Activated CD8-positive, alpha-beta T cell treated with anti-CD3 and anti-CD28 coated beads, Interleukin-2, amount 10 ng/mL, durations not matched to agents 7 days and 5 days (primary cell): ENCODE measurements around the gene TTYH3. TPM values are rescaled to one million over a fixed set of nuclear protein-coding genes. Genes with fewer than 3 reads are reported as not detected.
"Not testable (repeated sequence)": the region's sequence is repeated elsewhere in the genome, so short reads cannot be mapped to it uniquely, and the experiment has no call there.

Experiments
- ATAC-seq: fragments of 150-1000 bp; cut with Tn5 transposase; one replicate; pipeline ENCODE4 v1.10.0; 2021; ENCODE audit warnings: moderate library complexity
- CTCF ChIA-PET: fragments of 350-600 bp; sonication (Branson Sonifier 250); formaldehyde crosslinking; loops from one replicate; lab custom pipeline; 2021; ENCODE audit warnings: antibody characterized with exemption; lab: Charles Lee
- POLR2A ChIA-PET: fragments of 350-600 bp; sonication (Branson Sonifier 250); formaldehyde crosslinking; loops from one replicate; lab custom pipeline; 2021; ENCODE audit warnings: antibody characterized with exemption; lab: Charles Lee
- DNase-seq: peaks from one replicate; pipeline ENCODE4 v3.0.0-alpha.2; 2020
- H3K27ac Mint-ChIP-seq: one replicate; pipeline ENCODE4 v1.8.0; 2021; ENCODE audit warnings: mild to moderate bottlenecking, mixed read lengths
- H3K27me3 Mint-ChIP-seq: one replicate; pipeline ENCODE4 v1.8.0; 2021; ENCODE audit warnings: low read depth, mixed read lengths
- H3K36me3 Mint-ChIP-seq: one replicate; pipeline ENCODE4 v1.8.0; 2021; ENCODE audit warnings: low read depth, mixed read lengths
- H3K4me1 Mint-ChIP-seq: one replicate; pipeline ENCODE4 v1.8.0; 2021; ENCODE audit warnings: low read depth, mixed read lengths
- H3K4me3 Mint-ChIP-seq: one replicate; pipeline ENCODE4 v1.8.0; 2021; ENCODE audit warnings: mild to moderate bottlenecking, mixed read lengths
- H3K9me3 Mint-ChIP-seq: one replicate; pipeline ENCODE4 v1.8.0; 2022; ENCODE audit warnings: mixed read lengths; ENCODE audit not compliant: insufficient read depth
- total RNA-seq, 2 experiments: library from RNA; stranded (reverse); gene quantifications; one replicate each; pipeline ENCODE4 v1.2.3, GENCODE V29; 2021

TTYH3 gene
- total RNA-seq, 2 experiments from 2014 or later, result 37.0 to 37.7 TPM

DNA sequence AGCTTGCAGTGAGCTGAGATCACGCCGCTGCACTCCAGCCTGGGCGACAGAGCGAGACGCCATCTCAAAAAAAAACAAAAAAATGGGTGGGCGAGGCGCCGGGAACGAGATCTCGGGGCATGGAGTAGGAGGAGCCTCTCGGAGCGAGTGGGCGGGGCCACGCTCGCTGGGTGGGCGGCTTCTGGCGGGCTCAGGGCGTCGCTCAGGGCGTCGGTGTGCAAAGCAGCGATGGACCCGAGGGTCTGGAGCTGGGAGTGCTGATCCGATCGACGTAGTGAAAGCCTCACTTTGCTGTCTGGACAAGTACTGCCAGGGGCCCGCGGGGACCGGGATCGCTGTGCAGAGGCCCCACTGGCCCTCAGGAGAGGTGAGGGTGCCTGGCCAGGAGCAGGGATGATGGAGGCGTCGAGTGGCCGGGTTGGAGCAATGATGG, 33.6 kb downstream of the TTYH3 start:
- Mint-ChIP-seq H3K4me3 (no peak overlapping the region), H3K9me3 (no peaks in the 10 kb centered on the region), H3K36me3 (no peaks in the 10 kb centered on the region), H3K27ac (no peak overlapping the region), H3K4me1 (peaks cover 6% of the 10 kb centered on the region), H3K27me3 (peaks cover 16% of the 10 kb centered on the region)
- ATAC-seq (no peak), DNase-seq (no peak)
- CTCF ChIA-PET, result interaction anchor here (10.1 kb wide), 1 partner anchor 42 kb away, joined by 189 read pairs; no protein-coding TSS in a partner anchor
- POLR2A ChIA-PET, result interaction anchor here (0.7 kb wide), 1 partner anchor 42 kb away, joined by 3 read pairs; no protein-coding TSS in a partner anchor

DNA sequence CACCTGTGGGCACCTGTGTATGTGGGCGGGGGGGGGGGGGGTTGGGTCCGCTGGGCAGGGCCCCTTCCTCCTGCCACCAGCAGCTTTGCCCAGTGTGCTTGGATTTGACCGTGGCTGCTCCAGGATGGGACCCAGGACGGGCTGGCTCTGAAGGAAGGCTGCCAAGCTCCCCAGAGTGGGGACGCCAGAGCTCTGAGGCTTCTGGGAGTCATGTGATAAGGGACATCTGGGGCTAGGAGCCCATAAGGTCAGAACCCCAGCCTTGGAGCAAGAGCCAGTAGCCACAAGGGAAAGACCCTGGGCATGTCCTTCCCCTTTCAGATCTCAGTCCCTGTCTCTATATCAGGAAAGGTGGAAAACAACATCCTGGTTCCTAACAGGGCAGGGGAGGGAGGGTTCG, 34.4 kb downstream of the TTYH3 start:
- POLR2A ChIA-PET, result no interaction called here
- ATAC-seq (no peak), DNase-seq (no peak)
- Mint-ChIP-seq H3K36me3 (no peaks in the 10 kb centered on the region), H3K4me3 (no peak overlapping the region), H3K9me3 (no peaks in the 10 kb centered on the region), H3K27me3 (peaks cover 16% of the 10 kb centered on the region), H3K4me1 (peaks cover 13% of the 10 kb centered on the region), H3K27ac (no peak overlapping the region)
- CTCF ChIA-PET, result interaction anchor here (10.1 kb wide), 1 partner anchor 42 kb away, joined by 189 read pairs; no protein-coding TSS in a partner anchor

DNA sequence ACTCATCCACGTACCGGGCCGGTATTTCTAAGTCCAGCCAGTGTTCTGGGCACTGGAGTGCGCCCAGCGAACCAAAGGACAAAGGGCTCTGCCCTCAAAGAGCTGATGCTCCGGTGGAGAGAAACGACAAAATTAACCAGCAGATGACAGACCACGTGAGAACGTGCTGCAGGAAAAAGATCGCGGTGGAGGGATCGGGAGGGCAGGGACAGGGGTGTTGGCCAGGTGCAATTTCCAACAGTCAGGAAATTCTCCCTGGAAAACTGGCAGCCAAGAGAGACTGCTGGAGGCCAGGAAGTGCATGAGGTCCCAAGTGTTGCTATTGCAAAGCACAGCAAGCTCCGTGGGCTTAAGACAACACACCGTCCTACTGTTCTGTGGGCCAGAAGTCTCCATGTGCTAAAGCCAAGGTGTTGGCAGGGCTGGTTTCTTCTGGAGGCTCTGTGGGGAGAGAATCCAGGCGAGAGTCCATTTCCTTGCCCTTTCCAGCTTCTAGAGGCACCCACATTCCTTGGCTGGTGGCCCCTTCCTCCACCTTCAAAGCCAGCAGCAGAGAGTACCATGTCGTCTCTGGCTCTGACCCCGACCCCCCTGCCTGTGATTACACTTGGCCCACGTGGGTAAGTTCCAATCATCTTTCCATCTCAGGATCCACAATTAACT, 34.9 kb downstream of the TTYH3 start:
- no peaks in the 10 kb centered on the region for H3K9me3 Mint-ChIP-seq
- POLR2A ChIA-PET, result no interaction called here
- CTCF ChIA-PET, result interaction anchor here (10.1 kb wide), 1 partner anchor 41 kb away, joined by 189 read pairs; no protein-coding TSS in a partner anchor
- no peak overlapping the region for H3K27ac Mint-ChIP-seq
- ATAC-seq, result no peak
- H3K36me3 Mint-ChIP-seq, result no peaks in the 10 kb centered on the region
- no peak overlapping the region for H3K4me3 Mint-ChIP-seq
- peaks cover 14% of the 10 kb centered on the region for H3K4me1 Mint-ChIP-seq
- H3K27me3 Mint-ChIP-seq, result peaks cover 16% of the 10 kb centered on the region
- DNase-seq, result no peak

DNA sequence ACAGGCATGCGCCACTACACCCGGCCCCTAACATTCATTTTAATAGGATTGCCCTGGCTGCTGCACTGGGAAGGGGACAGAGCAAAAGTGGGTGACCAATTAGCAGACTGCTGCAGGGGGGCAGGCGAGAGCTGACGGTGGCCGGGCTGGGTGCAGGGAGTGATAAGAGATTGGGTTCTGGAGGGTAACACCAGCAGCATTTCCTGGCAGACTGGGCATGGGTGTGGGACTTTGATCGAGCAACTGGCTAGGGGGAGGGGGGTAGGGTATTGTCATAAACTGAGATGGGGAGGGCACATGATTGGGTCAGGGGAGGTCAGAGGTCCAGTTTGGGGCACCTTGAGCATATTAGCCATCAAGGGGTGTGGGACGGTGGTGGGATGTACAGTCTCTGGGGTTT, 36.1 kb downstream of the TTYH3 start:
- Mint-ChIP-seq H3K36me3 (no peaks in the 10 kb centered on the region), H3K27me3 (peaks cover 16% of the 10 kb centered on the region), H3K27ac (no peak overlapping the region), H3K4me3 (no peak overlapping the region), H3K4me1 (peaks cover 14% of the 10 kb centered on the region), H3K9me3 (no peaks in the 10 kb centered on the region)
- ChIA-PET POLR2A (no interaction called here), CTCF (interaction anchor here (10.1 kb wide), 1 partner anchor 40 kb away, joined by 189 read pairs; no protein-coding TSS in a partner anchor)
- no peak for DNase-seq
- ATAC-seq, result no peak

DNA sequence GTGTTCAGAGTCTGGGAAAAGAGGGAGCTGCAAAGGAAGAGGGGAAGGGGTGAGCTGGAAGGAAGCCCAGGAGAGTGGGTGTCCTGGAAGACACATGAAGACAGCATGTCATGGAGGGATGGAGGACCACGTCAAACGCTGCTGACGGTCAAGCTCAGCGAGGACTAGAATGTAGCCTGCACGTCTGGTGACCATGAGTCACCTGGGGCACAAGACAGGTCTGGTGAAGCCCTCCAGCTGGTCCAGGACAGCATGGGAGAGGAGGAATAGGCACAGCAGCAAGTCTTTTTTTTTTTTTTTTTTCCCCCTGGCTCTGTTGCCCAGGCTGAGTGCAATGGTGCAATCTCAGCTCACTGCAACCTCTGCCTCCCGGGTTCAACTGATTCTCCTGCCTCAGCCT, 36.6 kb downstream of the TTYH3 start:
- no peak overlapping the region for H3K27ac Mint-ChIP-seq
- ChIA-PET POLR2A (interaction anchor here (4.0 kb wide), 1 partner anchor 41 kb away, joined by 15 read pairs; no protein-coding TSS in a partner anchor), CTCF (interaction anchor here (10.1 kb wide), 1 partner anchor 39 kb away, joined by 189 read pairs; no protein-coding TSS in a partner anchor)
- no peak overlapping the region for H3K4me3 Mint-ChIP-seq
- no peaks in the 10 kb centered on the region for H3K36me3 Mint-ChIP-seq
- H3K9me3 Mint-ChIP-seq, result no peaks in the 10 kb centered on the region
- H3K4me1 Mint-ChIP-seq, result peaks cover 14% of the 10 kb centered on the region
- ATAC-seq (no peak), DNase-seq (no peak)
- peaks cover 16% of the 10 kb centered on the region for H3K27me3 Mint-ChIP-seq

DNA sequence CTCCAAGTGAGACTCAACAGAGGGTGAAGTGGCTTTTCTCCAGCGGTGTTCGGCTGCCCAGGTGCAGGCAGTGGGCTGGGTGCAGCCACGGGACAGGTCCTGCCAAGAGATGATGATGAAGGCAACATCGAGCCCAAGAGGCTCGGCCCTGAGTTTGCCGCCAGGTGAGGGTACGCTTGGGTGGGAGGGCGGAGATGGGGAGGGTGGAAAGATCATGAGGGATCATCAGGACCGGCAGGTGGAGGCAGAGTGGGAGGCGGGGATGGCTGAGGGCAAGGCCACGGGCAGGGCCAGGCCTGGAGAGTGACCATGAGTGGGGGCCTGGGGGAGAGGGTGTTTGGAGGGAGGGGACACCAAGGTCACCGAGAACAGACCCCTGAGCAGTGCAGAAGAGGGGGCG, 38.4 kb downstream of the TTYH3 start:
- Mint-ChIP-seq H3K27me3 (peaks cover 26% of the 10 kb centered on the region), H3K9me3 (no peaks in the 10 kb centered on the region), H3K36me3 (no peaks in the 10 kb centered on the region), H3K4me3 (no peak overlapping the region), H3K27ac (no peak overlapping the region), H3K4me1 (peaks cover 14% of the 10 kb centered on the region)
- ChIA-PET CTCF (interaction anchor here (1.1 to 10.1 kb wide), 18 partner anchors 10 to 218 kb away, joined by 3 to 189 read pairs (median 4); no protein-coding TSS in a partner anchor), POLR2A (interaction anchor here (1.7 to 4.0 kb wide), 2 partner anchors 30 to 39 kb away, joined by 5 to 15 read pairs; no protein-coding TSS in a partner anchor)
- DNase-seq (no peak), ATAC-seq (no peak)

DNA sequence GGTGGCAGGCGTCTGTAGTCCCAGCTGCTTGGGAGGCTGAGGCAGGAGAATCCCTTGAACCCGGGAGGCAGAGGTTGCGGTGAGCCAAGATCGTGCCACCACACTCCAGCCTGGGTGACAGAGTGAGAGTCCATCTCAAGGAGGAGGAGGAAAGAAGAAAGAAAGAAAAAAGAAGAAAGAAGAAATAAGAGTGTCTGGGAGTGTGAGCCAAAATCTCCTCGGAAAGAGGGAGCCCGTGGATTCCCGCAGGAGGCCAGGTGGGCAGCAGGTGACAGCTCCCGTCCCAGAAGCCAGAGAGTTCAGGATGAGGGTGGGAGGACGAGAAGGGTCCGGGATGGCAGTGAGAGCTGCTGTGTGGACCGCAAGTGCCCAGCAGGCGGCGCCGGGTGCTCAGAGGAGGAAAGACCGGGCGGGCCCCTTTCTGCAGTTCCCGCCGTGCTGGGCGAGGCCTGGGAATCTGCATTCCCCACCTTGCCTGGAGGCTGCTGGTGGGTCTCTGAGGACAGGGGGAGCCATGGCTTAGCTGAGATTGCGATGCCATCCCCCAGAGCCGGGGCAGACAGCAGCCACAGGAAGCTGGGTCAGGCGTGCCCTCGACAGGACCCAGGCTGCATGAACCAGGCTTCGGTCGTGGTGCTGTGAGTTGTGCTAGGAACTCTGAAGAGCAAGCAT, 39.1 kb downstream of the TTYH3 start:
- no peak overlapping the region for H3K27ac Mint-ChIP-seq
- no peak overlapping the region for H3K4me3 Mint-ChIP-seq
- no peaks in the 10 kb centered on the region for H3K9me3 Mint-ChIP-seq
- peaks cover 26% of the 10 kb centered on the region for H3K27me3 Mint-ChIP-seq
- H3K36me3 Mint-ChIP-seq, result no peaks in the 10 kb centered on the region
- ATAC-seq (peak; percentile 91), DNase-seq (peak; percentile 78)
- peaks cover 11% of the 10 kb centered on the region for H3K4me1 Mint-ChIP-seq
- POLR2A ChIA-PET, result interaction anchor here (1.7 to 4.0 kb wide), 2 partner anchors 29 to 39 kb away, joined by 5 to 15 read pairs; no protein-coding TSS in a partner anchor
- CTCF ChIA-PET, result interaction anchor here (0.8 to 10.1 kb wide), 22 partner anchors 9 to 219 kb away, joined by 3 to 189 read pairs (median 5); no protein-coding TSS in a partner anchor

DNA sequence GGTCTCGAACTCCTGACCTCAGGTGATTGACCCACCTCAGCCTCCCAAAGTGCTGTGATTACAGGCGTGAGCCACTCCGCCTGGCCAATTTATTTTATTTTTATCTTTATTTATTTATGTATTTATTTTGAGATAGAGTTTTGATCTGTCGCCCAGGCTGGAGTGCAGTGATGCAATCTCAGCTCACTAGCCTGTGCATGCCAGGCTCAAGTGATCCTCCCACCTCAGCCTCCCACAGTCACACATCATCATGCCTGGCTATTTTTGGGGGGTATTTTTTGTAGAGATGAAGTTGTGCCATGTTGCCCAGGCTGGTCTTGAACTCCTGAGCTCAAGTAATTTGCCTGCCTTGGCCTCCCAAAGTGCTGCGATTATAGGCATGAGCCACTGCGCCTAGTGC, 41.4 kb downstream of the TTYH3 start:
- POLR2A ChIA-PET, H3K27ac Mint-ChIP-seq, ATAC-seq, H3K9me3 Mint-ChIP-seq, H3K4me3 Mint-ChIP-seq, DNase-seq, H3K36me3 Mint-ChIP-seq: not testable (repeated sequence)
- Mint-ChIP-seq H3K27me3 (peaks cover 18% of the 10 kb centered on the region), H3K4me1 (peaks cover 11% of the 10 kb centered on the region)
- CTCF ChIA-PET, result interaction anchor here (3.9 to 10.1 kb wide), 2 partner anchors 35 to 42 kb away, joined by 16 to 189 read pairs; no protein-coding TSS in a partner anchor

DNA sequence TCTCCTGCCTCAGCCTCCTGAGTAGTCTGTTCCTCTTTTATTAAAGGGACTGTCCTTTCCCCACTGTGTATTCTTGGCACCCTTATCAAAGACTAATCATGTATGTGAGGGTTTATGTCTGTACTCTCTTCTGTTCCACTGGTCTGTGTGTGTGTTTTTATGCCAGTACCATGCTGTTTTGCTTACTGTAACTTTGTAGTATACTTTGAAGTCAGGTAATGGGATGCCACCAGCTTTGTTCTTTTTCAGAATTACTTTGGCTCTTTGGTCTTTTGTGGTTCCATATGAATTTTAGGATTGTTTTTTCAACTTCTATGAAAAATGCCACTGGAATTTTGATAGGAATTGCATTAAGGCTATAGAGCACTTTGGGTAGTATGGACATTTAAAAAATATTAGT, 42.1 kb downstream of the TTYH3 start:
- H3K4me3 Mint-ChIP-seq, result no peak overlapping the region
- no peaks in the 10 kb centered on the region for H3K9me3 Mint-ChIP-seq
- POLR2A ChIA-PET, result no interaction called here
- DNase-seq (no peak), ATAC-seq (no peak)
- H3K27ac Mint-ChIP-seq, result no peak overlapping the region
- H3K4me1 Mint-ChIP-seq, result peaks cover 11% of the 10 kb centered on the region
- peaks cover 21% of the 10 kb centered on the region for H3K27me3 Mint-ChIP-seq
- no peaks in the 10 kb centered on the region for H3K36me3 Mint-ChIP-seq
- CTCF ChIA-PET, result interaction anchor here (3.9 to 10.1 kb wide), 2 partner anchors 34 to 41 kb away, joined by 16 to 189 read pairs; no protein-coding TSS in a partner anchor

DNA sequence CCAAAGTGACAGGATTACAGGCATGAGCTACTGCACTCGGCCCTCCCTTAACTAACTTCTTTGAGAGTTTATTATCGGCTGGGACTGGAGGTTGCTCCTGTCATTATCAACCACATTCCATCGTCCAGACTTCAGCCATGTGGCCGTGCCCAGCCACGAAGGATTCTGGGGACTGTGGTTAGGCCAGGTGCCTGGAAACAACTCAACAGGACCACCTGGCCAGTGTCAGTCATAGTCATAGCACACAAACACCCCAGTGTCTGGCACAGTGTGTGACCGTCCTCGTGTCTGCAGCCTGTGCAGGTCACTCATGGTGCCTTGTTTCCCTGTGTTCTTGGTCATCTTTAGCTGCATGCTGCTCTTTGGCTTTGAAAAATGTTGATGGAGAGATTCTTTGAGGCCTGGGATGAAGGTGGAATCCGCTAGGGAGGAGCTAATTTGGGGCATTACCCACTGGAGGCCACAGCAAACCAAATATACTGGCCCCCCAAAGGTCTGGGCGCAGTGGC, 43.5 kb downstream of the TTYH3 start:
- H3K4me1 Mint-ChIP-seq, result peaks cover 10% of the 10 kb centered on the region
- ChIA-PET CTCF (no interaction called here), POLR2A (no interaction called here)
- H3K36me3 Mint-ChIP-seq, result no peaks in the 10 kb centered on the region
- no peak overlapping the region for H3K27ac Mint-ChIP-seq
- H3K27me3 Mint-ChIP-seq, result peaks cover 13% of the 10 kb centered on the region
- DNase-seq (no peak), ATAC-seq (no peak)
- H3K4me3 Mint-ChIP-seq, result no peak overlapping the region
- no peaks in the 10 kb centered on the region for H3K9me3 Mint-ChIP-seq

DNA sequence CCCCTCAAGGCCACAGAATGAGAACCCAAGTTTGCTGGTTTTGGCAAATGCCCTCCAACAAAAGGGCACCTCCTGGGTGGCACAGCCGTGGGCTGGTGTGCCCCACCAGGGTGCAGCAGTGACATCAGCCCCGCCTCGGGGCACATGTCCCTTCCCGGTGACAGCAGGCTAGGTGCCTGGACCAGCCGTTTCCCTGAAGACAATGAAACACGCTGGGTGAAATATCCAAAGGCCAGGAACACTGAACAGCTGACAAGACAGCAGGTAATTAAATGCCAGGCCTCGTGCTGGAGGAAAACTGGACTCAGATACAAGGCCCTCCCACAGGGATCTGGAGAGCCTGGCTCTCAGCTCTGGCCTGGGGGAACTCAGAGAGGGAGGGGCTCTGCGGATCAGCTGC, 44.8 kb downstream of the TTYH3 start:
- ATAC-seq, H3K4me1 Mint-ChIP-seq, H3K36me3 Mint-ChIP-seq, H3K27ac Mint-ChIP-seq, H3K9me3 Mint-ChIP-seq, H3K4me3 Mint-ChIP-seq, POLR2A ChIA-PET, CTCF ChIA-PET, DNase-seq: not testable (repeated sequence)
- H3K27me3 Mint-ChIP-seq, result peaks cover 13% of the 10 kb centered on the region
